Measurements from ENCODE around the gene YES1.

GRCh38 chr18:814300-815084 is 2.5 kb upstream of the YES1 start:
- TF ChIP-seq CTCF (IDR thresholded peaks at IDR 0.05) (no peak), POLR2A (IDR thresholded peaks at IDR 0.05) (no peak)

All from Peyer's patch (tissue), 4 donors.